NCI-H226 (cell line): ENCODE data around the gene YDJC.
"Not testable (repeated sequence)": the region's sequence is repeated elsewhere in the genome, so short reads cannot be mapped to it uniquely, and the experiment has no call there.

ENCODE experiments used
- DNase-seq: peaks from one replicate; pipeline ENCODE4 v3.0.0-alpha.2; 2015

Gene YDJC

GRCh38 chr22:21651521-21652009, 21.7 kb upstream of the YDJC start:
- DNase-seq, result no peak

GRCh38 chr22:21650823-21651520, 21.1 kb upstream of the YDJC start:
- no peak for DNase-seq

- no peak for DNase-seq
Measured at GRCh38 chr22:21650280-21650679, 20.5 kb upstream of the YDJC start.

GRCh38 chr22:21646608-21647590, 17.1 kb upstream of the YDJC start:
- no peak for DNase-seq

- DNase-seq, result not testable (repeated sequence)
Measured at GRCh38 chr22:21645513-21645912, 15.7 kb upstream of the YDJC start.

- no peak for DNase-seq
Measured at GRCh38 chr22:21643533-21644357, 13.9 kb upstream of the YDJC start.

GRCh38 chr22:21642584-21643448, 13.0 kb upstream of the YDJC start:
- peak; percentile 24 for DNase-seq

GRCh38 chr22:21641789-21642583, 12.2 kb upstream of the YDJC start, which contains the start of gene SDF2L1:
TSS of gene SDF2L1 (plus strand) at chr22:21642302. CDS start at chr22:21642337, 35 bp downstream.
- DNase-seq, result peak; percentile 90

- peak; percentile 14 for DNase-seq
Measured at GRCh38 chr22:21641417-21641788, 11.6 kb upstream of the YDJC start.

- DNase-seq, result no peak
Measured at GRCh38 chr22:21640810-21641209, 11.0 kb upstream of the YDJC start.

- no peak for DNase-seq
Measured at GRCh38 chr22:21639359-21639758, 9.5 kb upstream of the YDJC start.

GRCh38 chr22:21637450-21637849, 7.6 kb upstream of the YDJC start:
- DNase-seq, result not testable (repeated sequence)

GRCh38 chr22:21636629-21637218, 6.9 kb upstream of the YDJC start:
- no peak for DNase-seq

GRCh38 chr22:21635771-21636510, 6.1 kb upstream of the YDJC start:
- no peak for DNase-seq

GRCh38 chr22:21634844-21635243, 5.0 kb upstream of the YDJC start:
- no peak for DNase-seq

- no peak for DNase-seq
Measured at GRCh38 chr22:21634081-21634480, 4.3 kb upstream of the YDJC start.

- no peak for DNase-seq
Measured at GRCh38 chr22:21633481-21633880, 3.7 kb upstream of the YDJC start.

GRCh38 chr22:21632931-21633330, 3.1 kb upstream of the YDJC start:
- DNase-seq, result no peak

GRCh38 chr22:21632237-21632895, 2.5 kb upstream of the YDJC start, which contains the start of gene CCDC116:
TSS of gene CCDC116 (plus strand) at chr22:21632760. CDS start at chr22:21633182, 422 bp downstream.
- no peak for DNase-seq
